ENCODE measurements around the gene LNPEP. TPM values are rescaled to one million over a fixed set of nuclear protein-coding genes. Genes with fewer than 3 reads are reported as not detected.

Gene LNPEP
- total RNA-seq, 6 experiments from 2014 or later = 20.2 to 23.9 (median 22.6) TPM

- no peaks in the 10 kb centered on the region; the same call in none of the 2 replicates for H3K36me3 Mint-ChIP-seq (ENCODE audit: low read depth)
- peaks cover 17% of the 10 kb centered on the region for H3K4me1 Mint-ChIP-seq (ENCODE audit: low read depth)
- no peak for TF ChIP-seq CTCF (IDR thresholded peaks at IDR 0.05)
- H3K27ac Mint-ChIP-seq = no peak overlapping the region; the same call in 1 of the 2 replicates
- DNase-seq = no peak
- no peak overlapping the region for H3K4me3 Mint-ChIP-seq
- no peaks in the 10 kb centered on the region for H3K9me3 Mint-ChIP-seq
- no peaks in the 10 kb centered on the region for H3K27me3 Mint-ChIP-seq (ENCODE audit: insufficient read depth)
Observed at GRCh38 chr5:97009212-97009898, 73.5 kb downstream of the LNPEP start.

GRCh38 chr5:97009921-97010320 lies 74.0 kb downstream of the LNPEP start:
- no peak for TF ChIP-seq CTCF (IDR thresholded peaks at IDR 0.05)
- Mint-ChIP-seq H3K27ac (no peak overlapping the region), H3K4me3 (no peak overlapping the region), H3K4me1 (ENCODE audit: low read depth) (peaks cover 11% of the 10 kb centered on the region), H3K9me3 (no peaks in the 10 kb centered on the region), H3K36me3 (ENCODE audit: low read depth) (peaks cover 4% of the 10 kb centered on the region), H3K27me3 (ENCODE audit: insufficient read depth) (no peaks in the 10 kb centered on the region)
- no peak for DNase-seq

DNA sequence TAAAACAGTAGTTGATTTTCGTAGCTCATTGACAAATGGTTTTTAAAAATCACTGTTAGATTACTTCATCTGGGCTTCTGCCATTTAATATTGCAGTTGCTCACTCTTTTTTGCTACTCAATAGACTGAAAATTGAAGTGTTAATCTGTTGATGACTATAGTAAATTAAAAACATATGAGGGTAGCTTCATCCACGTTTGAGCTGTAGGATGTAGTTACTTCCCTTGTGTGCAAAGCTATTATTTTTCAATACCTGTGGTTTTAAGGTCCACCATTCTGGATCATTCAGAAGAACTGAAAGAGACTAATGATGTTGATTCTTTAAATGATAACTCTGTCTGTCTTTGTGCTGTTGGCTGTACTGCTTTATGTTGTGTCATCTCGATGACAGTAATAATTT lies 74.7 kb downstream of the LNPEP start:
- TF ChIP-seq CTCF (IDR thresholded peaks at IDR 0.05) = no peak
- Mint-ChIP-seq H3K27ac (no peak overlapping the region), H3K4me3 (no peak overlapping the region)

DNA sequence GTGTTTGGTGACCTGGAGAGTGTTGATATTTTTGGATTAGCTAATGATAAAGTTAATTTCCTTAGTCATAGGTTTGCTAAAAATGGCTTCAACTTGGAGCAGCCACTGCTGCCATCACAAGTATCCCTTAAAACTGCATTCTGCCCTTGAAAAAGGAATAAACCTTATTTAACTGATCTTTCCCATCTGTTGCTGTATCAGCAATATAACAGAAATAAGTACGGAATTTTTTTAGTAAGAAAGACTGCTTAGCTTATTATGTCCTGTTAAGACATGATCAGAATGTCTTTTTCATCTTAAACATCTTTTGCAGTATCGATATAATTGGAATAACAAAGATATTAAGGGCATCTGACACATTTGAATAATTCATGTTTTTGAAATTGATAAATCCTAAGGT lies 75.7 kb downstream of the LNPEP start:
- TF ChIP-seq CTCF (IDR thresholded peaks at IDR 0.05) = no peak
- no peak overlapping the region for H3K27ac Mint-ChIP-seq
- H3K9me3 Mint-ChIP-seq = no peaks in the 10 kb centered on the region
- H3K36me3 Mint-ChIP-seq (ENCODE audit: low read depth) = peaks cover 15% of the 10 kb centered on the region
- peaks cover 6% of the 10 kb centered on the region for H3K4me1 Mint-ChIP-seq (ENCODE audit: low read depth)
- DNase-seq = no peak
- H3K27me3 Mint-ChIP-seq (ENCODE audit: insufficient read depth) = no peaks in the 10 kb centered on the region
- H3K4me3 Mint-ChIP-seq = no peak overlapping the region

More for the DNA sequence above, 74.7 kb downstream of the LNPEP start:
- peaks cover 10% of the 10 kb centered on the region for H3K4me1 Mint-ChIP-seq (ENCODE audit: low read depth)
- no peaks in the 10 kb centered on the region for H3K27me3 Mint-ChIP-seq (ENCODE audit: insufficient read depth)
- H3K9me3 Mint-ChIP-seq = no peaks in the 10 kb centered on the region
- H3K36me3 Mint-ChIP-seq (ENCODE audit: low read depth) = peaks cover 10% of the 10 kb centered on the region
- DNase-seq = no peak

DNA sequence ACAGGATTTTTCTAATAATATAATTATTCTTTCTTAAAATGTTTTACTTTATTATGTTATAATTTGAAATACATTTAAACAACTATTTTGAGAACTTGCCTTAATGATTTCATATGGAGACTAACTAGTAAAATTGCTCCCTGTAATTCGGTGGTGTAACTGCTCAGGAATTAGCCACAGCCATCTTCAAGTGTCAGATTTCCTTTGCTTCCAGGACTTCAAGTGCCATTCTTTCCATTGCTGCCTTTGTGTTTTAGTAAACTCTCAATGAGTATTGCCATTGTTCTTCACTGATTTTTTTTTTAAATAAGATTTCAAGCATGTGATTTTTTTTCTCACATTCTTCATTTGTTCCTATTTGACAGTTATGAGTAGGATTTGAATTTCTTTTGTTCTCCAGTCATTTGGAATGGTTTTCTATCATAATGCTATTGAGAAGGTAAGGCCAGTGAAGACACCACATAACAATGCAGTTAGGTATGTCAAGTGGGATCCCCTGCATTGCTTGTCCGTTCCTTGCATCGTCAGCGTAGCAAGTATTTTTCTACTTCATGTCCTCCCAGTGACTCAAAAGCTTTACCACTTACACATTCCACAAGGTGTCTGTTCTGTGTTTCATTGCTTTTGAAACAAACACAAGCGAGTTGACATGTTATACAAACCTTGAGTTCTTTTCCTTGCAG lies 83.7 kb downstream of the LNPEP start:
- no peak for DNase-seq
- Mint-ChIP-seq H3K4me1 (ENCODE audit: low read depth) (peaks cover 8% of the 10 kb centered on the region), H3K4me3 (no peak overlapping the region), H3K36me3 (ENCODE audit: low read depth) (peaks cover 25% of the 10 kb centered on the region), H3K9me3 (no peaks in the 10 kb centered on the region), H3K27me3 (ENCODE audit: insufficient read depth) (no peaks in the 10 kb centered on the region), H3K27ac (no peak overlapping the region)
- TF ChIP-seq CTCF (IDR thresholded peaks at IDR 0.05) = no peak

Measured in HFFc6 (cell line).